Right atrium auricular region (tissue), 2 donors: Measurements from ENCODE around the gene COG5. TPM values are rescaled to one million over a fixed set of nuclear protein-coding genes. Genes with fewer than 3 reads are reported as not detected.
A peak's percentile ranks its signal among the peaks of the same experiment; 100 is the strongest.

Experiments
- DNase-seq: peaks from one replicate; pipeline ENCODE4 v3.0.0-alpha.2; 2019; ENCODE audit warnings: low spot score
- H3K27ac ChIP-seq, 2 donors: fragments of 200-600 bp; sonication (generic); 1 replicate in 1 of 2; 2 replicates in 1 of 2; pipeline ENCODE4 v1.5.1; 2016 to 2019
- H3K27me3 ChIP-seq, 2 donors: fragments of 200-600 bp; sonication (generic); one replicate each; pipeline versions ENCODE4 v1.5.1 to v1.6.0; 2017 to 2019
- H3K36me3 ChIP-seq: fragments of 200-600 bp; sonication (generic); one replicate; pipeline ENCODE4 v1.5.1; 2016
- H3K4me1 ChIP-seq, 2 donors: fragments of 200-600 bp; sonication (generic); one replicate each; pipeline versions ENCODE4 v1.5.1 to v1.6.0; 2017 to 2019
- H3K4me3 ChIP-seq, 2 donors: fragments of 200-600 bp; sonication (generic); 1 replicate in 1 of 2; 2 replicates in 1 of 2; pipeline ENCODE4 v1.5.1; 2017 to 2019; ENCODE audit warnings: mild to moderate bottlenecking in 1 of 2, moderate library complexity in 1 of 2
- H3K9me3 ChIP-seq, 2 donors: fragments of 200-600 bp; sonication (generic); one replicate each; pipeline ENCODE4 v1.5.1; 2019
- total RNA-seq, 2 donors: library from RNA; depleted of rRNA; stranded (reverse); fragments of >200 nt; gene quantifications; one replicate each; pipeline ENCODE4 v1.1.0, GENCODE V29; 2016
- TF ChIP-seq, protein P1 (sequence below), 2 donors: fragments of 200-600 bp; sonication (generic); IDR thresholded peaks; one replicate each; pipeline ENCODE4 v1.5.1; 2019; ENCODE audit warnings: antibody characterized with exemption in 2 of 2

COG5 gene
- total RNA-seq, 2 donors from 2014 or later: 28.0 to 31.8 TPM

DNA sequence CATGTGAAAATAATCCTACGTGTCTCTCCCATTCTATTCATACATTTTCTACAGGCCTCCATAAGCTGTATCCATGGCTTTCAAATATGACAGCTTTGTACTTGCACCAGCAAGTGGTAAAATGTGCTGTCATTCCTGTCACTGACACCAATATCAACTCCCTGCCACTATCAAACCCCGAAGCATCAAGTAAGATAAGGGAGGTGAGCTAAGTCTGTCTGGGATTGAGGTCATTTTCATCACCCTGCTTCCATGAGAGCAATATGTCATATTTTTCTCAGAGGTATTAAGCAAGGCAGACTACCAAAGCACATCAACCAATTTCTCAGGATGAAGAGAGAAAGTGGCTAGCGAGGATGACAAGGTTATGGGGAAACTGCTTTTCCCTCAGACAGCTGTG is 82.8 kb downstream of the COG5 start:
- H3K4me1 ChIP-seq: peaks cover 0 to 5% of the 10 kb centered on the region in 2 donors
- H3K36me3 ChIP-seq: no peaks in the 10 kb centered on the region
- DNase-seq: no peak
- H3K27ac ChIP-seq: peak overlapping the region; percentile 51 to 85
- no peaks in the 10 kb centered on the region for H3K27me3 ChIP-seq
- H3K9me3 ChIP-seq: no peaks in the 10 kb centered on the region
- peak overlapping the region in 1 of 2 donors; percentile 4 for H3K4me3 ChIP-seq
- TF ChIP-seq, protein P1, sequence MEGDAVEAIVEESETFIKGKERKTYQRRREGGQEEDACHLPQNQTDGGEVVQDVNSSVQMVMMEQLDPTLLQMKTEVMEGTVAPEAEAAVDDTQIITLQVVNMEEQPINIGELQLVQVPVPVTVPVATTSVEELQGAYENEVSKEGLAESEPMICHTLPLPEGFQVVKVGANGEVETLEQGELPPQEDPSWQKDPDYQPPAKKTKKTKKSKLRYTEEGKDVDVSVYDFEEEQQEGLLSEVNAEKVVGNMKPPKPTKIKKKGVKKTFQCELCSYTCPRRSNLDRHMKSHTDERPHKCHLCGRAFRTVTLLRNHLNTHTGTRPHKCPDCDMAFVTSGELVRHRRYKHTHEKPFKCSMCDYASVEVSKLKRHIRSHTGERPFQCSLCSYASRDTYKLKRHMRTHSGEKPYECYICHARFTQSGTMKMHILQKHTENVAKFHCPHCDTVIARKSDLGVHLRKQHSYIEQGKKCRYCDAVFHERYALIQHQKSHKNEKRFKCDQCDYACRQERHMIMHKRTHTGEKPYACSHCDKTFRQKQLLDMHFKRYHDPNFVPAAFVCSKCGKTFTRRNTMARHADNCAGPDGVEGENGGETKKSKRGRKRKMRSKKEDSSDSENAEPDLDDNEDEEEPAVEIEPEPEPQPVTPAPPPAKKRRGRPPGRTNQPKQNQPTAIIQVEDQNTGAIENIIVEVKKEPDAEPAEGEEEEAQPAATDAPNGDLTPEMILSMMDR (IDR thresholded peaks at IDR 0.05): no peak

- Histone ChIP-seq H3K9me3 (no peaks in the 10 kb centered on the region), H3K4me3 (no peak overlapping the region), H3K27ac (peak overlapping the region; percentile 51 to 85), H3K4me1 (peaks cover 0 to 5% of the 10 kb centered on the region in 2 donors), H3K36me3 (no peaks in the 10 kb centered on the region), H3K27me3 (no peaks in the 10 kb centered on the region)
- TF ChIP-seq, protein P1 (IDR thresholded peaks at IDR 0.05): no peak
- no peak for DNase-seq
These were observed 84.4 kb downstream of the COG5 start for GRCh38 chr7:107479303-107479702.

GRCh38 chr7:107474104-107474521 is 89.6 kb downstream of the COG5 start:
- DNase-seq: no peak
- Histone ChIP-seq H3K27ac (peak overlapping the region; percentile 65 to 85), H3K9me3 (no peaks in the 10 kb centered on the region), H3K4me3 (peak overlapping the region; percentile 31 to 38), H3K27me3 (no peaks in the 10 kb centered on the region), H3K4me1 (no peaks in the 10 kb centered on the region), H3K36me3 (no peaks in the 10 kb centered on the region)
- TF ChIP-seq, protein P1 (IDR thresholded peaks at IDR 0.05): no peak

DNA sequence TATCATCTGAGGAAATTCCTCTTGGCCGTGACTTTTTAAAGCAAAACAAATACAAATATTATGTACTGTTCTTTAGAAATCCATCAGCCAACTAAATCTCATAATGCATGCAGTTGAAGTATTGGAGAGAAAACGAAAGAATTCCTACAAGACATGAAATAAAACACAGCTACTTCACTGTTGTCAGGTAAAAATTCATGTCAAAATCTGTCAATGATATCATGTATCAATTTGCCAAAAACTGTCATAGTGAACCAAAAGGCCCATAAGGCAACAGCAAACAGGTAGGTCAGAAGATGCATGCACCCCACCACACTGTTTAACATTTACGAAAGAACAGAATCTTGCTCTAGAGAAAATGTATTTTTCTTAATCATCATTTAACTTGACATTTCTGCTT is 91.6 kb downstream of the COG5 start:
- DNase-seq: no peak
- Histone ChIP-seq H3K9me3 (no peaks in the 10 kb centered on the region), H3K4me1 (no peaks in the 10 kb centered on the region), H3K27me3 (no peaks in the 10 kb centered on the region), H3K4me3 (peak overlapping the region; percentile 31 to 38), H3K36me3 (no peaks in the 10 kb centered on the region), H3K27ac (peak overlapping the region; percentile 65 to 85)
- TF ChIP-seq, protein P1 (IDR thresholded peaks at IDR 0.05): no peak

- TF ChIP-seq, protein P1 (IDR thresholded peaks at IDR 0.05): peak in 1 of 2 donors; percentile 49
- DNase-seq: no peak
- H3K4me3 ChIP-seq: peak overlapping the region; percentile 31 to 38
- H3K27me3 ChIP-seq: no peaks in the 10 kb centered on the region
- no peaks in the 10 kb centered on the region for H3K36me3 ChIP-seq
- no peaks in the 10 kb centered on the region for H3K9me3 ChIP-seq
- no peaks in the 10 kb centered on the region for H3K4me1 ChIP-seq
- peak overlapping the region; percentile 65 to 85 for H3K27ac ChIP-seq
These were observed 92.2 kb downstream of the COG5 start for GRCh38 chr7:107471292-107472070.
